Rectal smooth muscle tissue (tissue), 1 donor: ENCODE results near the gene C9orf85.

Experiments used
- H3K27ac ChIP-seq: one replicate; pipeline ENCODE4 v1.7.0; 2013; ENCODE audit warnings: low read depth, low read length, inconsistent platforms
- H3K27me3 ChIP-seq: one replicate; pipeline ENCODE4 v1.7.0; 2013; ENCODE audit warnings: low read length; ENCODE audit not compliant: control insufficient read depth, insufficient read depth
- H3K36me3 ChIP-seq: one replicate; pipeline ENCODE4 v1.7.0; 2013; ENCODE audit warnings: low read length; ENCODE audit not compliant: control insufficient read depth, insufficient read depth
- H3K4me1 ChIP-seq: one replicate; pipeline ENCODE4 v1.7.0; 2013; ENCODE audit warnings: low read length; ENCODE audit not compliant: control insufficient read depth, insufficient read depth
- H3K4me3 ChIP-seq: one replicate; pipeline ENCODE4 v1.7.0; 2013; ENCODE audit warnings: low read length
- H3K9ac ChIP-seq: one replicate; pipeline ENCODE4 v1.7.0; 2013; ENCODE audit warnings: low read length

C9orf85 gene

GRCh38 chr9:71966601-71967000 lies 55.2 kb downstream of the C9orf85 start:
- H3K27me3 ChIP-seq: no peaks in the 10 kb centered on the region
- H3K4me1 ChIP-seq: no peaks in the 10 kb centered on the region
- H3K9ac ChIP-seq: no peak overlapping the region
- H3K27ac ChIP-seq: no peak overlapping the region
- no peaks in the 10 kb centered on the region for H3K36me3 ChIP-seq
- H3K4me3 ChIP-seq: no peak overlapping the region

- Histone ChIP-seq H3K27me3 (no peaks in the 10 kb centered on the region), H3K27ac (no peak overlapping the region), H3K9ac (no peak overlapping the region), H3K4me1 (no peaks in the 10 kb centered on the region), H3K36me3 (no peaks in the 10 kb centered on the region), H3K4me3 (no peak overlapping the region)
Observed at GRCh38 chr9:71968541-71969090, 57.2 kb downstream of the C9orf85 start.

- H3K9ac ChIP-seq: no peak overlapping the region
Observed at GRCh38 chr9:71975833-71976232, 64.4 kb downstream of the C9orf85 start.

GRCh38 chr9:71977003-71977402 lies 65.6 kb downstream of the C9orf85 start:
- H3K27ac ChIP-seq: no peak overlapping the region
- no peaks in the 10 kb centered on the region for H3K36me3 ChIP-seq
- no peak overlapping the region for H3K4me3 ChIP-seq
- no peaks in the 10 kb centered on the region for H3K27me3 ChIP-seq
- H3K4me1 ChIP-seq: no peaks in the 10 kb centered on the region
- H3K9ac ChIP-seq: no peak overlapping the region

More at GRCh38 chr9:71975833-71976232, 64.4 kb downstream of the C9orf85 start:
- Histone ChIP-seq H3K4me3 (no peak overlapping the region), H3K27ac (no peak overlapping the region), H3K36me3 (no peaks in the 10 kb centered on the region), H3K27me3 (no peaks in the 10 kb centered on the region), H3K4me1 (no peaks in the 10 kb centered on the region)

- Histone ChIP-seq H3K27ac (no peak overlapping the region), H3K4me1 (no peaks in the 10 kb centered on the region), H3K36me3 (no peaks in the 10 kb centered on the region), H3K27me3 (no peaks in the 10 kb centered on the region), H3K9ac (no peak overlapping the region), H3K4me3 (no peak overlapping the region)
Observed at GRCh38 chr9:71980266-71981190, 69.1 kb downstream of the C9orf85 start.

- no peak overlapping the region for H3K9ac ChIP-seq
- H3K36me3 ChIP-seq: no peaks in the 10 kb centered on the region
- H3K27ac ChIP-seq: no peak overlapping the region
- no peaks in the 10 kb centered on the region for H3K27me3 ChIP-seq
- H3K4me3 ChIP-seq: no peak overlapping the region
- no peaks in the 10 kb centered on the region for H3K4me1 ChIP-seq
Observed at GRCh38 chr9:71981944-71982343, 70.5 kb downstream of the C9orf85 start.

GRCh38 chr9:71984403-71984802 lies 73.0 kb downstream of the C9orf85 start:
- Histone ChIP-seq H3K27ac (no peak overlapping the region), H3K36me3 (no peaks in the 10 kb centered on the region), H3K4me1 (no peaks in the 10 kb centered on the region), H3K9ac (no peak overlapping the region), H3K4me3 (no peak overlapping the region), H3K27me3 (no peaks in the 10 kb centered on the region)

- H3K27ac ChIP-seq: no peak overlapping the region
- H3K27me3 ChIP-seq: no peaks in the 10 kb centered on the region
- no peak overlapping the region for H3K9ac ChIP-seq
- H3K36me3 ChIP-seq: no peaks in the 10 kb centered on the region
- no peaks in the 10 kb centered on the region for H3K4me1 ChIP-seq
- H3K4me3 ChIP-seq: no peak overlapping the region
Observed at GRCh38 chr9:71984831-71985281, 73.4 kb downstream of the C9orf85 start.

- no peaks in the 10 kb centered on the region for H3K36me3 ChIP-seq
- no peak overlapping the region for H3K9ac ChIP-seq
- H3K4me1 ChIP-seq: no peaks in the 10 kb centered on the region
- H3K27ac ChIP-seq: no peak overlapping the region
- H3K27me3 ChIP-seq: no peaks in the 10 kb centered on the region
- no peak overlapping the region for H3K4me3 ChIP-seq
Observed at GRCh38 chr9:71985297-71985911, 74.0 kb downstream of the C9orf85 start.

GRCh38 chr9:71986900-71987299 lies 75.5 kb downstream of the C9orf85 start:
- H3K9ac ChIP-seq: no peak overlapping the region
- H3K4me1 ChIP-seq: no peaks in the 10 kb centered on the region
- H3K27me3 ChIP-seq: no peaks in the 10 kb centered on the region
- H3K27ac ChIP-seq: no peak overlapping the region
- H3K36me3 ChIP-seq: no peaks in the 10 kb centered on the region
- H3K4me3 ChIP-seq: no peak overlapping the region

- H3K4me3 ChIP-seq: no peak overlapping the region
- H3K9ac ChIP-seq: no peak overlapping the region
- H3K27ac ChIP-seq: no peak overlapping the region
- no peaks in the 10 kb centered on the region for H3K36me3 ChIP-seq
- H3K4me1 ChIP-seq: no peaks in the 10 kb centered on the region
- H3K27me3 ChIP-seq: no peaks in the 10 kb centered on the region
Observed at GRCh38 chr9:71987471-71988371, 76.3 kb downstream of the C9orf85 start.

- Histone ChIP-seq H3K4me1 (no peaks in the 10 kb centered on the region), H3K36me3 (no peaks in the 10 kb centered on the region), H3K27ac (no peak overlapping the region), H3K9ac (no peak overlapping the region), H3K4me3 (no peak overlapping the region), H3K27me3 (no peaks in the 10 kb centered on the region)
Observed at GRCh38 chr9:71990466-71990865, 79.0 kb downstream of the C9orf85 start.
